GF-D8 (cell line): Measurements from ENCODE around the gene RTN4R.

Experiments
- DNase-seq: peaks from one replicate; lab custom pipeline; 2025; lab: John Stamatoyannopoulos, UW

Gene RTN4R

GRCh38 chr22:20214853-20215252, 53.3 kb downstream of the RTN4R start:
- DNase-seq = no peak

GRCh38 chr22:20213833-20214708, 54.0 kb downstream of the RTN4R start:
- DNase-seq = no peak

- no peak for DNase-seq
These were observed 55.1 kb downstream of the RTN4R start for GRCh38 chr22:20212754-20213699.

GRCh38 chr22:20211997-20212753, 55.9 kb downstream of the RTN4R start:
- DNase-seq = no peak

- DNase-seq = no peak
These were observed 56.6 kb downstream of the RTN4R start for GRCh38 chr22:20211409-20211996.

GRCh38 chr22:20210473-20211059, 57.6 kb downstream of the RTN4R start:
- no peak for DNase-seq

- DNase-seq = no peak
These were observed 58.3 kb downstream of the RTN4R start for GRCh38 chr22:20209761-20210250.

GRCh38 chr22:20208713-20209310, 59.3 kb downstream of the RTN4R start:
- DNase-seq = no peak

- no peak for DNase-seq
These were observed 60.7 kb downstream of the RTN4R start for GRCh38 chr22:20207277-20208025.

GRCh38 chr22:20206709-20207215, 61.4 kb downstream of the RTN4R start:
- DNase-seq = no peak

GRCh38 chr22:20205964-20206708, 62.0 kb downstream of the RTN4R start:
- DNase-seq = peak; percentile 18

- no peak for DNase-seq
These were observed 62.6 kb downstream of the RTN4R start for GRCh38 chr22:20205464-20205963.

- no peak for DNase-seq
These were observed 63.3 kb downstream of the RTN4R start for GRCh38 chr22:20204806-20205205.

GRCh38 chr22:20204311-20204710, 63.8 kb downstream of the RTN4R start:
- no peak for DNase-seq

- DNase-seq = no peak
These were observed 64.4 kb downstream of the RTN4R start for GRCh38 chr22:20203552-20204201.

- DNase-seq = no peak
These were observed 65.0 kb downstream of the RTN4R start for GRCh38 chr22:20203142-20203551.

GRCh38 chr22:20201837-20202392, 66.2 kb downstream of the RTN4R start:
- no peak for DNase-seq

- no peak for DNase-seq
These were observed 68.2 kb downstream of the RTN4R start for GRCh38 chr22:20199906-20200305.
